Measurements from ENCODE around the gene RNU5D-1. TPM values are rescaled to one million over a fixed set of nuclear protein-coding genes. Genes with fewer than 3 reads are reported as not detected.
A peak's percentile ranks its signal among the peaks of the same experiment; 100 is the strongest.

The RNU5D-1 gene
- total and polyA plus RNA-seq, 2 of the 13 experiments (the other 11 are each of a cell fraction or from before 2014, with no cell fraction given) = 165 TPM; not detected in 1

- peak; percentile 79; the same call in 1 of the 2 replicates for TF ChIP-seq ZNF609 (CRISPR knock-in tag; IDR thresholded peaks at IDR 0.05; ENCODE audit: borderline replicate concordance)
- no peak for TF ChIP-seq ZBTB44 (CRISPR knock-in tag; IDR thresholded peaks at IDR 0.05)
- no peak for TF ChIP-seq ZBTB8A (CRISPR knock-in tag; IDR thresholded peaks at IDR 0.05; ENCODE audit: borderline replicate concordance, low read depth)
- TF ChIP-seq IRF2 (CRISPR knock-in tag; IDR thresholded peaks at IDR 0.05) = peak; percentile 78
- TF ChIP-seq ZNF713 (CRISPR knock-in tag; IDR thresholded peaks at IDR 0.05) = no peak
- TF ChIP-seq JUND (CRISPR knock-in tag; IDR thresholded peaks at IDR 0.05) = peak; percentile 93
- peak; percentile 88; the same call in 1 of the 2 replicates for TF ChIP-seq ZNF331 (CRISPR knock-in tag; IDR thresholded peaks at IDR 0.05)
- TF ChIP-seq ZNF446 (CRISPR knock-in tag; IDR thresholded peaks at IDR 0.05) = no peak
- no peak for TF ChIP-seq ZNF17 (CRISPR knock-in tag; IDR thresholded peaks at IDR 0.05)
- TF ChIP-seq SP1 (IDR thresholded peaks at IDR 0.05) = no peak
- TF ChIP-seq SP1 (CRISPR knock-in tag; IDR thresholded peaks at IDR 0.05) = peak; percentile 14; the same call in 1 of the 2 replicates
- no peak for TF ChIP-seq MTA3 (CRISPR knock-in tag; IDR thresholded peaks at IDR 0.05)
- TF ChIP-seq HNRNPH1 (optimal IDR thresholded peaks at IDR 0.05; ENCODE audit: low read depth, low read length) = no peak
- peak; percentile 55; the same call in 1 of the 2 replicates for TF ChIP-seq ZNF557 (CRISPR knock-in tag; IDR thresholded peaks at IDR 0.05)
- TF ChIP-seq, protein P1, sequence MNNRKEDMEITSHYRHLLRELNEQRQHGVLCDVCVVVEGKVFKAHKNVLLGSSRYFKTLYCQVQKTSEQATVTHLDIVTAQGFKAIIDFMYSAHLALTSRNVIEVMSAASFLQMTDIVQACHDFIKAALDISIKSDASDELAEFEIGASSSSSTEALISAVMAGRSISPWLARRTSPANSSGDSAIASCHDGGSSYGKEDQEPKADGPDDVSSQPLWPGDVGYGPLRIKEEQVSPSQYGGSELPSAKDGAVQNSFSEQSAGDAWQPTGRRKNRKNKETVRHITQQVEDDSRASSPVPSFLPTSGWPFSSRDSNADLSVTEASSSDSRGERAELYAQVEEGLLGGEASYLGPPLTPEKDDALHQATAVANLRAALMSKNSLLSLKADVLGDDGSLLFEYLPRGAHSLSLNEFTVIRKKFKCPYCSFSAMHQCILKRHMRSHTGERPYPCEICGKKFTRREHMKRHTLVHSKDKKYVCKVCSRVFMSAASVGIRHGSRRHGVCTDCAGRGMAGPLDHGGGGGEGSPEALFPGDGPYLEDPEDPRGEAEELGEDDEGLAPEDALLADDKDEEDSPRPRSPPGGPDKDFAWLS (CRISPR knock-in tag; IDR thresholded peaks at IDR 0.05; ENCODE audit: borderline replicate concordance) = no peak
- no peak for TF ChIP-seq BORCS8-MEF2B (CRISPR knock-in tag; IDR thresholded peaks at IDR 0.05)
- peak; percentile 66; the same call in 1 of the 2 replicates for TF ChIP-seq ZNF580 (CRISPR knock-in tag; IDR thresholded peaks at IDR 0.05; ENCODE audit: borderline replicate concordance, low read depth)
- peak; percentile 19; the same call in 1 of the 2 replicates for TF ChIP-seq ZNF703 (CRISPR knock-in tag; IDR thresholded peaks at IDR 0.05; ENCODE audit: borderline replicate concordance)
- TF ChIP-seq ZNF451 (CRISPR knock-in tag; IDR thresholded peaks at IDR 0.05) = no peak
Measured at GRCh38 chr1:44681905-44682882, 48.8 kb downstream of the RNU5D-1 start (continued).

Measured in HepG2 (cell line).